Measurements from ENCODE around the gene COPA.

Gene COPA

GRCh38 chr1:160363951-160364735 lies 21.1 kb upstream of the COPA start:
- no peak overlapping the region for H3K4me3 ChIP-seq (ENCODE audit: low read depth, low read length)
- no peak for DNase-seq (ENCODE audit: low read depth)

- DNase-seq (ENCODE audit: low read depth): no peak
- H3K4me3 ChIP-seq (ENCODE audit: low read depth, low read length): no peak overlapping the region
These were observed 20.0 kb upstream of the COPA start for GRCh38 chr1:160363010-160363409.

- DNase-seq (ENCODE audit: low read depth): no peak
- H3K4me3 ChIP-seq (ENCODE audit: low read depth, low read length): no peak overlapping the region
These were observed 19.3 kb upstream of the COPA start for GRCh38 chr1:160362168-160362957.

- DNase-seq (ENCODE audit: low read depth): no peak
- no peak overlapping the region for H3K4me3 ChIP-seq (ENCODE audit: low read depth, low read length)
These were observed 18.7 kb upstream of the COPA start for GRCh38 chr1:160361814-160362167.

DNA sequence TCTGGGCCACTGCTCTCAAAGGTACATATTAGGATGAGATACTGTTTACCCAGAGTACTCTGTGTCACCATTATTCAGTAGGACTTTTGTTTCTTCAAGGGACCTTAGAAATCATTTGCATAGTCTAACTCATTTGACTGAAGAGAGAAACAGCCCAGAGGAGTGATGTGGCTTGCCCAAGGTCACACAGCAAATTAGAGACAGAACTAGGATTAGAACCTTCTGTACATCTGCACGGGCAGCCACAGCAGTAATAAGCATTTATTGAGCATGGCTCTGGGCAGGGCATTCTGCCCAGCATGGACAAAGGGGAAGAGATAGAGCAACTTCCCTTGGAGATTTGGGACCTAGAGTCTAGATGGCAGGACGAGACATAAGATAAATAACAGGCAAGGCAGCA lies 18.1 kb upstream of the COPA start:
- no peak overlapping the region for H3K4me3 ChIP-seq (ENCODE audit: low read depth, low read length)
- DNase-seq (ENCODE audit: low read depth): no peak

- no peak for DNase-seq (ENCODE audit: low read depth)
- no peak overlapping the region for H3K4me3 ChIP-seq (ENCODE audit: low read depth, low read length)
These were observed 17.2 kb upstream of the COPA start for GRCh38 chr1:160360227-160360695.

DNA sequence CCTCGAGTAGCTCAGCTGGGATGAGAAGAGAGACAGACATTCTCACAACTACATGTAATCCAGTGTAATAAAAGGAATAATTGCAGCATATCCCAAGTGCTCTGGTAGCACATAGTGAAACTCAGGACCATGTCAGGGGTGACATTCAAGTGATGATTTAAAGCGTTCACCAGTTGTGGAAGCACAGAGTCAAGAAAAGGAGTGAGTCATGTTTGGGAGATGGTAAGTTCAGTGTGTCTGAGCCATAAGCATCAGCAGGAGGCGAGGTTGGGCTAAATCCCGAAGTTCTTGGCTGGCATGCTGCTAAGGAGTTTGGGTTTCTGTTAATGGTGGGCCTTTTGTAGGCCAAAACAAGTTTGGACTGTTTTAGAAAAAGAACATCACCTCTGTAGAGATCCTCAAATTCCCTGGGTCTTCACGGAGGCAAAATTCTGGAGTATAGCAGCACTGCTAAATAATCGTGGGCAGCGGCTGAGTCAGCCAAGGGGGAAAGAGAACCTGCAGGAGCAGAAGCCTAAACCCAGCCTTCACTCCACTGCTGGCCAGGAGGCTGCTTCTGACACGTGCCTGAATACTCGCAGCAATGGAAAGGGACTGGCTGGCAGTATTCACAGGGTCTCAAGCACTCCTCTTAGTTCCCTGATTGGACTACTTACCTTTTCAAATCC lies 16.6 kb upstream of the COPA start:
- H3K4me3 ChIP-seq (ENCODE audit: low read depth, low read length): no peak overlapping the region
- DNase-seq (ENCODE audit: low read depth): no peak

DNA sequence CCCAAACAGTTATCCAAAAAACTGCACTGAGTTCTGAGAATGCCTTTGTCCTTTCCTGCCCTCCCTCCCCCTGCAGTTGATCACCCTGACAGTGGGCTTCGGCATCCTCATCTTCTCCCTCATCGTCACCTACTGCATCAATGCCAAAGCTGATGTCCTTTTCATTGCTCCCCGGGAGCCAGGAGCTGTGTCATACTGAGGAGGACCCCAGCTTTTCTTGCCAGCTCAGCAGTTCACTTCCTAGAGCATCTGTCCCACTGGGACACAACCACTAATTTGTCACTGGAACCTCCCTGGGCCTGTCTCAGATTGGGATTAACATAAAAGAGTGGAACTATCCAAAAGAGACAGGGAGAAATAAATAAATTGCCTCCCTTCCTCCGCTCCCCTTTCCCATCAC lies 15.0 kb upstream of the COPA start:
- DNase-seq (ENCODE audit: low read depth): no peak
- H3K4me3 ChIP-seq (ENCODE audit: low read depth, low read length): no peak overlapping the region

DNA sequence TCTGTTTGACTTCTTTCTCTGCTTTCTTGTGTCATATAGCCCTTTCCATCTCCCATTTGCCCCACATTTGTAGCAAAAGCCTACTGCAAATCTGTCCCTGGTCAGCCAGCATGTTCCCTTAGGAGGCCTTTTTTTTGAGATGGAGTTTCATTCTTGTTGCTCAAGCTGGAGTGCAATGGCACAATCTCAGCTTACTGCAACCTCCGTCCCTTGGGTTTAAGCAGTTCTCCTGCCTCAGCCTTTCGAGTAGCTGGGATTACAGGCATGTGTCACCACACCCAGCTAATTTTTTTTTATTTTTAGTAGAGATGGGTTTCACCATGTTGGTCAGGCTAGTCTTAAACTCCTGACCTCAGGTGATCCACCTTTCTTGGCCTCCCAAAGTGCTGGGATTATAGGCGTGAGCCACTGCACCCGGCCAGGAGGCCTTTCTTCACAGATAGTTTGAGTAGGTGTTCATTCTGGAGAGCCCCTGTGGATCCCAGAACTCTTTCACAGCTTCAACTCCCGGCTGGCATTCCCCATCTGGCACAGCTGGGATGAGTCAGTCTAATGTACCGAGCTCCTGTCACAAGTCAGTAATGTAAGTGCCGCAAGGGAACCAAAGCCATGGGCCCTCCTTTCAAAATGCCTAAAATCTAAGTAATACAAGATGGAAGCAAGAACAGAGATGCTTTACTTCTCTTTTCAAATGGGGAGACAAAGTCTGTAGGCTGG lies 14.4 kb upstream of the COPA start:
- no peak for DNase-seq (ENCODE audit: low read depth)
- H3K4me3 ChIP-seq (ENCODE audit: low read depth, low read length): no peak overlapping the region

- DNase-seq (ENCODE audit: low read depth): no peak
- H3K4me3 ChIP-seq (ENCODE audit: low read depth, low read length): no peak overlapping the region
These were observed 11.4 kb upstream of the COPA start for GRCh38 chr1:160354388-160354985.

DNA sequence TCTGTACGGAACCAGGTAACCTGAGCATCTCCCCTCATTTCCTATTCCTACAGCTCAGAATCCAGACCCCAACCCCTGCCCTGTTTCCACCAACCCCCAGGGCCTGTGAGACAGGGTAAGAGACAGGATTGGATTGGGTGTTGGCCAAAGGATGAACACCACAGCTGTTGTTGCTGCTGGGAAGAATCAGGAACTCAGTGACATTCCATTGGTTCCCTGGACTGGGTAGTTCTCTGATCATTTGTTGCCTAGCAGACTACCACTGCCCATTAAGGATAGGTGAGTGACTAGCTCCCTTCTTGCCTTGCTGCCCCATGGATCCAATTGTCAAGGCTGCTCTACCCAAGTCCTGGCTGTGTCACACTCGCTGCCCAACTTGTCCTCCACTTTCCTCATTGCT lies 10.2 kb upstream of the COPA start:
- no peak overlapping the region for H3K4me3 ChIP-seq (ENCODE audit: low read depth, low read length)
- no peak for DNase-seq (ENCODE audit: low read depth)

DNA sequence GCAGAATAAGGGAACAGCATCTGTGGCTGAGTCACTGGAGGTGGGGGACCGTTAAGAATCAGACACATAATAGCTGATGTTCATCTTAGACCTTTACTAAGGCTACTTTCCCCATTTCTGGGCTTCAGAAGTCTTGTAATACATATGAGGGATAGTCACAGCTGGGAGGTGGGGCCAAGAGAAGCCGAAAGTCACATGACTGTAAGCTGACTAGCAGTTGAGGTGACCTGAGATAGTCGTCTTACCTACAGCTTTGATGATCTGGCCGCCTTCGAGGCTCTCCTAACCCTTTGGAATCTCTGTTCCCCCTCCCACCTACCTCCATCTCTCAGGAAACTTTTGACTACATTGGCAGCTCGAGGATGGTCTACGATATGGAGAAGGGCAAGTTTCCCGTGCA lies 9.5 kb upstream of the COPA start:
- DNase-seq (ENCODE audit: low read depth): no peak
- H3K4me3 ChIP-seq (ENCODE audit: low read depth, low read length): no peak overlapping the region

DNA sequence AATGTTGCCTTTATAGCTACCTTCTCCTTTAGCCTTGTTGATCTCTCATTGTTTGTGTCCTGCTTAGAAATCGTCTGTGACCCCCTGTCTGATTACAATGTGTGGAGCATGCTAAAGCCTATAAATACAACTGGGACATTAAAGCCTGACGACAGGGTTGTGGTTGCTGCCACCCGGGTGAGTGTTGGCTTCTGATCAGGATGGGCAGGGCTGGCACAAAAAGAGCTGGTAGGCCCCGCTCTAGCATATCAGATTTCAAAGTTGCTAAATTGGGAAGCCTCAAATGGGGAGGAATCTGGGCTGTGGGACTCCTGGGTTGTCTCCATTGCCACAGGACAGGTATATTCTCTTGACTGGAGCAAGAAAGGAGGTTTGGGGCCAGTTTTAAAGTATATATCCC lies 8.6 kb upstream of the COPA start:
- H3K4me3 ChIP-seq (ENCODE audit: low read depth, low read length): no peak overlapping the region
- DNase-seq (ENCODE audit: low read depth): no peak

DNA sequence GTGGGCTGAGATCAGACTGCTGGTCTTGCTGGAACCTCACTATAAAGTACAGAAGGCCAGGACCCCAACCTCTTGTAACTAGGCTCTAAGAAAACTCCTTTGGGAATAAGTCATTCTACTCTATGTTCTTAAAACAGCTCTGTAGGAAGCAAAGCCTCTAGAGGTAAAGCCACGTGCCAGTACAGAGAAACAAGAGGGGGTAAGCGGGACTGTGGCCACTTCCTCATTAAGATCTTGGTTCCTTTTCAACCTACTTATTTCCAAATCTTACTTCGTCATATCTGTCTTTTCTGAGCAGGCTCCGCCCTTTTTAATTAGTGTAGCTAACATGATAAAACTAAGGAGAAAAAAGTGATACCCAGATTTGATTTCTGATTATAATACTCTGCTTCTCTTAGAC lies 3.9 kb upstream of the COPA start:
- no peak overlapping the region for H3K4me3 ChIP-seq (ENCODE audit: low read depth, low read length)
- no peak for DNase-seq (ENCODE audit: low read depth)

- DNase-seq (ENCODE audit: low read depth): no peak
- no peak overlapping the region for H3K4me3 ChIP-seq (ENCODE audit: low read depth, low read length)
These were observed 3.4 kb upstream of the COPA start for GRCh38 chr1:160346463-160346862.

- no peak for DNase-seq (ENCODE audit: low read depth)
These were observed 1.9 kb upstream of the COPA start for GRCh38 chr1:160344936-160345335.

GRCh38 chr1:160344241-160344640 lies 1.2 kb upstream of the COPA start:
- no peak for DNase-seq (ENCODE audit: low read depth)
- peak overlapping the region; percentile 92 for H3K4me3 ChIP-seq (ENCODE audit: low read depth, low read length)

More at GRCh38 chr1:160344936-160345335, 1.9 kb upstream of the COPA start:
- H3K4me3 ChIP-seq (ENCODE audit: low read depth, low read length): no peak overlapping the region

DNA sequence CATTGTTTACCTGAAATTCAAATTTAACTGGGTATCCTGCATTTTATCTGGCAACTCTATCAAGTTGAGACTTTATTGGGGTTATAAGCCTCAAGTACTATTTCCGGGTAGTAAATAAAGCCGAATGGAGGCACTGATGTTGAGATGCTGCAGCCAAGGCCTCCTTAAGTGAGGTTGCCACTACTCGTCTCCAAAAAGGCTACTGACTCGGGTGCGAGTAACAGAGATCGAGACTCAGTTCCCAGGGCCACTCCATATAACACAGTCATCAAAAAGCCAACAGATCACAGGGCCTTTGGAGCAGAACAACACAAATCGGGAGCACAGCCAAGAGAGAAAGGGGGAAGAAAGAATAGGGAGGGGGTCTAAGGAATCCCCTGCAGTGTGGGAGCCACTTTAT lies 524 bp downstream of the COPA start:
- H3K4me3 ChIP-seq (ENCODE audit: low read depth, low read length): peak overlapping the region; percentile 92
- DNase-seq (ENCODE audit: low read depth): no peak

DNA sequence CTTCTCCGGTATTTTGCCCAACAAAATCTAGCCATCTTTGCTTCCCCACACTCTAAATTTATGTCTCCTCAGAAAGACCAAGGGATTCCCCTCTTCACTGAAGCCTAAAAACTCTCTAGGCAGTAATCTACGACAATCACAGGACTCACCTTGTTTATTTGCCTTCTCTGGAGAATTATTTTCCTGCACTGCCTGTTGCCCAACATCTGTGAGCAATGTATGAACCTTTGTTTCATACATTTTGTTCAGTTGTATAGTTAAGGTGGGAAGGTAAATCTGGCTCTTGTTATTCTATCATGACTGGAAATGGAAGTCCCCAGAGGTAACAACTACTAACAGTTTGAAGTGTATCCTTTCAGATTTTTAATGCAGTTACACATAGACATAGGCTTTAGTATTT lies 2.2 kb downstream of the COPA start:
- DNase-seq (ENCODE audit: low read depth): no peak
- peak overlapping the region; percentile 92 for H3K4me3 ChIP-seq (ENCODE audit: low read depth, low read length)
